CD4-positive, alpha-beta T cell (primary cell): ENCODE results near the gene PDSS2. TPM values are rescaled to one million over a fixed set of nuclear protein-coding genes. Genes with fewer than 3 reads are reported as not detected.
"Not testable (repeated sequence)": the region's sequence is repeated elsewhere in the genome, so short reads cannot be mapped to it uniquely, and the experiment has no call there.

Source experiments
- ATAC-seq: fragments of 200-7000 bp; cut with Tn5 transposase; one replicate; pipeline ENCODE4 v1.10.0; 2022; ENCODE audit warnings: mild to moderate bottlenecking; ENCODE audit not compliant: poor library complexity
- CTCF ChIA-PET: fragments of 350-600 bp; sonication (Branson Sonifier 250); formaldehyde crosslinking; loops from one replicate; lab custom pipeline; 2021; ENCODE audit warnings: antibody characterized with exemption, inconsistent platforms; lab: Charles Lee
- POLR2A ChIA-PET: fragments of 350-600 bp; sonication (Branson Sonifier 250); formaldehyde crosslinking; loops from one replicate; lab custom pipeline; 2021; ENCODE audit warnings: antibody characterized with exemption, inconsistent platforms; lab: Charles Lee
- DNase-seq, 14 experiments: peaks; one replicate each; pipeline ENCODE4 v3.0.0-alpha.2; 2013 to 2020; ENCODE audit warnings: mixed read lengths in 2 of 14
- H3K27ac ChIP-seq, 2 donors: one replicate each; pipeline versions ENCODE4 v1.5.1 to v1.7.0; 2013; ENCODE audit warnings: low read length in 2 of 2, low read depth in 1 of 2, mild to moderate bottlenecking in 1 of 2
- H3K27me3 ChIP-seq, 2 experiments: 1 replicate in 1 of 2; 2 replicates in 1 of 2; pipeline versions ENCODE4 v1.6.1 to v1.7.0; 2013; ENCODE audit warnings: low read length in 2 of 2, control low read depth in 1 of 2, mild to moderate bottlenecking in 1 of 2, moderate library complexity in 1 of 2; ENCODE audit not compliant: insufficient read depth in 2 of 2, control insufficient read depth in 1 of 2
- H3K36me3 ChIP-seq: one replicate; pipeline ENCODE4 v1.6.1; 2013; ENCODE audit warnings: low read length, control low read depth; ENCODE audit not compliant: insufficient read depth
- H3K4me1 ChIP-seq: one replicate; pipeline ENCODE4 v1.6.1; 2013; ENCODE audit warnings: low read length, control low read depth; ENCODE audit not compliant: insufficient read depth
- H3K4me3 ChIP-seq: one replicate; pipeline ENCODE4 v1.5.1; 2013; ENCODE audit warnings: mild to moderate bottlenecking, low read length, moderate library complexity
- H3K9me3 ChIP-seq, 2 experiments: 1 replicate in 1 of 2; 2 replicates in 1 of 2; pipeline versions ENCODE4 v1.6.1 to v1.7.0; 2013; ENCODE audit warnings: low read length in 2 of 2, mild to moderate bottlenecking in 2 of 2, control low read depth in 1 of 2, moderate library complexity in 1 of 2; ENCODE audit not compliant: control insufficient read depth in 1 of 2, insufficient read depth in 1 of 2
- H3K27ac Mint-ChIP-seq: one replicate; pipeline ENCODE4 v1.8.0; 2020; ENCODE audit warnings: mixed read lengths
- H3K27me3 Mint-ChIP-seq: one replicate; pipeline ENCODE4 v1.8.0; 2021; ENCODE audit warnings: mixed read lengths
- H3K36me3 Mint-ChIP-seq: one replicate; pipeline ENCODE4 v1.8.0; 2021; ENCODE audit warnings: low read depth, mixed read lengths
- H3K4me1 Mint-ChIP-seq: one replicate; pipeline ENCODE4 v1.8.0; 2021; ENCODE audit warnings: low read depth, mixed read lengths
- H3K4me3 Mint-ChIP-seq: one replicate; pipeline ENCODE4 v1.8.0; 2020; ENCODE audit warnings: mild to moderate bottlenecking, mixed read lengths
- H3K9me3 Mint-ChIP-seq: one replicate; pipeline ENCODE4 v1.8.0; 2020; ENCODE audit warnings: mixed read lengths
- intact Hi-C, 2 experiments: fragments of 100-400 bp; cut with DNase I in 1 of 2; cut with micrococcal nuclease in 1 of 2; formaldehyde crosslinking; loops; one replicate each; pipeline versions ENCODE4 v1.15.1 to v1.9.0; 2023 to 2025; cut with DNase I, micrococcal nuclease
- total RNA-seq, 174 experiments: library from RNA in 2 of 174; stranded (reverse) in 2 of 174; gene quantifications; one replicate each; pipeline ENCODE4 v1.2.3 and lab custom pipeline; 2021 to 2026
- TF ChIP-seq, protein P1 (sequence below): fragments of 200-600 bp; IDR thresholded peaks from one replicate; pipeline ENCODE4 v1.8.0; 2022; ENCODE audit warnings: antibody characterized with exemption, mild to moderate bottlenecking

Gene PDSS2
- total RNA-seq, 2 experiments from 2014 or later: 5.8 to 6.6 TPM

DNA sequence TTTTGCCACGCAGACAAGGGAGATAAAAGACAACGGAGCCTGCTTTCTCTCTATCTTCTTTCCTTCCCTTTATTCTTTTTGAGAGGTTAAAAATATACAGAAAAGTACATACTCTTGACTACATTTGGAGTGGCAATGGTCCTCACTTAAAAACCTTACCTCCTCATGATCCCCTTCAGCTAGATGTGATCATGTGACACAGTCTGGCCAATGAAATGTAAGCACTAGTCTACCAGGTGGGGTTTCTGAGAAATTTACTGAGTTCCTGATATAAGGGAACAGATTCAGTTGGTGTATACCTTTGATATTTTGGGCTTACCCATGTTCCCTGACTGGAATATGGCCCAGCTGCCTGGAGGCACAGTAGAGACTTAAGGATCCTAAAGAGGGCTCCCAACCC, 178.6 kb downstream of the PDSS2 start:
- H3K9me3 Mint-ChIP-seq: no peaks in the 10 kb centered on the region
- H3K27ac Mint-ChIP-seq: no peak overlapping the region
- H3K36me3 Mint-ChIP-seq: peaks cover under 1% of the 10 kb centered on the region
- no peaks in the 10 kb centered on the region for H3K9me3 ChIP-seq
- H3K27ac ChIP-seq: no peak overlapping the region
- H3K4me3 ChIP-seq: no peak overlapping the region
- ATAC-seq: no peak
- TF ChIP-seq, protein P1, sequence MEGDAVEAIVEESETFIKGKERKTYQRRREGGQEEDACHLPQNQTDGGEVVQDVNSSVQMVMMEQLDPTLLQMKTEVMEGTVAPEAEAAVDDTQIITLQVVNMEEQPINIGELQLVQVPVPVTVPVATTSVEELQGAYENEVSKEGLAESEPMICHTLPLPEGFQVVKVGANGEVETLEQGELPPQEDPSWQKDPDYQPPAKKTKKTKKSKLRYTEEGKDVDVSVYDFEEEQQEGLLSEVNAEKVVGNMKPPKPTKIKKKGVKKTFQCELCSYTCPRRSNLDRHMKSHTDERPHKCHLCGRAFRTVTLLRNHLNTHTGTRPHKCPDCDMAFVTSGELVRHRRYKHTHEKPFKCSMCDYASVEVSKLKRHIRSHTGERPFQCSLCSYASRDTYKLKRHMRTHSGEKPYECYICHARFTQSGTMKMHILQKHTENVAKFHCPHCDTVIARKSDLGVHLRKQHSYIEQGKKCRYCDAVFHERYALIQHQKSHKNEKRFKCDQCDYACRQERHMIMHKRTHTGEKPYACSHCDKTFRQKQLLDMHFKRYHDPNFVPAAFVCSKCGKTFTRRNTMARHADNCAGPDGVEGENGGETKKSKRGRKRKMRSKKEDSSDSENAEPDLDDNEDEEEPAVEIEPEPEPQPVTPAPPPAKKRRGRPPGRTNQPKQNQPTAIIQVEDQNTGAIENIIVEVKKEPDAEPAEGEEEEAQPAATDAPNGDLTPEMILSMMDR: no peak
- intact Hi-C loops: no loop called here
- H3K4me1 ChIP-seq: no peaks in the 10 kb centered on the region
- DNase-seq: no peak
- H3K27me3 ChIP-seq: no peaks in the 10 kb centered on the region
- CTCF ChIA-PET: no interaction called here
- POLR2A ChIA-PET: no interaction called here
- no peaks in the 10 kb centered on the region for H3K4me1 Mint-ChIP-seq
- no peaks in the 10 kb centered on the region for H3K27me3 Mint-ChIP-seq
- H3K4me3 Mint-ChIP-seq: no peak overlapping the region
- H3K36me3 ChIP-seq: no peaks in the 10 kb centered on the region

DNA sequence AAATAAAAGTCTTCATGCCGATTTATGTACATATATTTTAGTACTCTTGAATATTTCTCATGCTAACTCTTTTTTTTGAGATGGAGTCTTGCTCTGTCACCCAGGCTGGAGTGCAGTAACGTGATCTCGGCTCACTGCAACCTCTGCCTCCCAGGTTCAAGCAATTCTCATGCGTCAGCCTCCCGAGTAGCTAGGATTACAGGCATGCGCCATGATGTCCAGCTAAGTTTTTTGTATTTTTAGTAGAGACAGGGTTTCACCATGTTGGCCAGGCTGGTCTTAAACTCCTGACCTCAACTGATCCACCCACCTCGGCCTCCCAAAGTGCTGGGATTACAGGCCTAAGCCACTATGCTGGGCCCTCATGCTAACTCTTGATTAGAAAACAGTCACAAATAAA, 179.4 kb downstream of the PDSS2 start:
- H3K27me3 ChIP-seq, H3K4me1 ChIP-seq, H3K27ac ChIP-seq, H3K9me3 ChIP-seq, ATAC-seq, H3K4me3 Mint-ChIP-seq, H3K4me3 ChIP-seq, H3K36me3 ChIP-seq, DNase-seq, H3K27ac Mint-ChIP-seq, H3K27me3 Mint-ChIP-seq, CTCF ChIA-PET, intact Hi-C loops, H3K9me3 Mint-ChIP-seq, H3K4me1 Mint-ChIP-seq, H3K36me3 Mint-ChIP-seq, POLR2A ChIA-PET: not testable (repeated sequence)

DNA sequence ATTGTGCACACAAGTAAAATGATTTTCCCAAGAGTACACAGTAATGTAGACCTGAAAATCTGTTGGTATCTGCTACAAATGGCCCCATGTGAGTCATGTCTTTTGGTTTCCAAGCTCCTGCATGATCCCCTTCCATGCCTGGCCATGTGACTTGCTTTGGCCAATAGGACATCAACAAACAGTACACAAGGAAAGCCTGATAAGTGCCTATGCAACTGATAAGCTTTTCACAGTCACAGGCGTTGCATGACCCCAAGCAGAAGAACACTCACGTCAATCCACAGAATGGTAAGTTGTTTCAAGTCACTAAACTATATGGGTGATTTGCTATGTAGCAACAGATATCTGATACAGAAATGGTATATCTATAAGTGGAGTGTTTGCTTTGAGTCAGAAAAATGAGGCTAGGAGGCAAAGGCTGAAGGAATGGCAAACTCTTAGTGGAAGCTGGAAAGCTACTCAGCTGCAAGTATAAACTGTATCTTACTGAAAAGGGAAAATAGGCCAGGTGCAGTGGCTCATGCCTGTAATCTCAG, 184.0 kb downstream of the PDSS2 start:
- Mint-ChIP-seq H3K27me3 (no peaks in the 10 kb centered on the region), H3K27ac (no peak overlapping the region), H3K9me3 (no peaks in the 10 kb centered on the region), H3K4me3 (no peak overlapping the region), H3K36me3 (peaks cover 22% of the 10 kb centered on the region), H3K4me1 (no peaks in the 10 kb centered on the region)
- Histone ChIP-seq H3K36me3 (peaks cover 2% of the 10 kb centered on the region), H3K27ac (no peak overlapping the region), H3K9me3 (no peaks in the 10 kb centered on the region), H3K4me1 (no peaks in the 10 kb centered on the region), H3K27me3 (no peaks in the 10 kb centered on the region), H3K4me3 (no peak overlapping the region)
- no peak for DNase-seq
- TF ChIP-seq, protein P1: no peak
- CTCF ChIA-PET: no interaction called here
- POLR2A ChIA-PET: no interaction called here
- no peak for ATAC-seq
- intact Hi-C loops: no loop called here

DNA sequence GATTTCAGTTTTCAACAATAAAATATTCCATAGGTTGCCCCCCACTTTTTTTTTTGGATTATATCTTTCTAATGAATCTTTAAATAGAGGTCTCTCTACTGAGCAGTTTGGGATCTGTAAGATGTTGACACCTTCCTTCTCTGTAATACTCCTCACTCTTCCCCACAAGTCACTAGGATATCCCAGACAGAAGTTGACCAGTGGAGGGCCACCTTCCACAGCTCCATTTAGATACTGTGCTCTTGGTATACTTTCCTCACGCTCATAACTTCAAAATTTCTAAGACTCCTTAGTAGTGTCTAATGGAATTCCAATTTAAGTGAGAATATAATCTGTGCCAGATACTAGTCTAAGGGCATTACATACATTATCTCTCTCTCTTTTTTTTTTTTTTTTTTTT, 185.1 kb downstream of the PDSS2 start:
- ATAC-seq (no peak), DNase-seq (no peak)
- Histone ChIP-seq H3K9me3 (no peaks in the 10 kb centered on the region), H3K4me1 (no peaks in the 10 kb centered on the region), H3K36me3 (peaks cover 2% of the 10 kb centered on the region), H3K27me3 (no peaks in the 10 kb centered on the region), H3K4me3 (no peak overlapping the region), H3K27ac (no peak overlapping the region)
- Mint-ChIP-seq H3K4me3 (no peak overlapping the region), H3K27ac (no peak overlapping the region), H3K9me3 (no peaks in the 10 kb centered on the region), H3K27me3 (no peaks in the 10 kb centered on the region), H3K4me1 (no peaks in the 10 kb centered on the region), H3K36me3 (peaks cover 22% of the 10 kb centered on the region)
- CTCF ChIA-PET: interaction anchor here (0.6 to 1.5 kb wide), 2 partner anchors 10 to 61 kb away, joined by 3 to 4 read pairs; no protein-coding TSS in a partner anchor
- TF ChIP-seq, protein P1: no peak
- intact Hi-C loops: no loop called here
- POLR2A ChIA-PET: no interaction called here
